GM19452 (cell line): ENCODE measurements around the gene ST6GALNAC3.

Source experiments
- ATAC-seq: cut with Tn5 transposase; IDR thresholded peaks from one replicate; pipeline ENCODE4 v1.9.1; 2021; ENCODE audit not compliant: unreplicated experiment

ST6GALNAC3 gene

DNA sequence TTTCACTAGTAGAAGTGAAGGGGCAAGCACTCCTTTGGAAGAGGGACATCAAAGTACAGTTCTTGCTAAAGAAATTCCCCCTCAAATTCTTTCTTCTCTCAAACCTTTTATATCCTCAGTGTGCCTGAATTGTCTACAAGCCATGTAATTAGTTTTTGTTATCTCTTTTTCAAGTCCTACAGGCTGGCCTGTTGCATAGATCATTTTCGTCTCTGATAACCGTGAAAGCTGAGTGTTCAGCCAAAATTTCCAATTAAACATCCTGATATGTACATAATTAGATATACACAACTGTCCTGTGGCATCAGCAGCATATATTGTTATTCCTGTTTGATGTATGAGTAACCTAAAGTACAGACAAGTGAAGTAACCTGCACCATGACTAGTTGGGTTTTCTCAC, 417.2 kb downstream of the ST6GALNAC3 start:
- no peak for ATAC-seq

- no peak for ATAC-seq
Measured at GRCh38 chr1:76492752-76493430, 418.3 kb downstream of the ST6GALNAC3 start.

- peak; percentile 81 for ATAC-seq
Measured at GRCh38 chr1:76494807-76495206, 420.3 kb downstream of the ST6GALNAC3 start.

- no peak for ATAC-seq
Measured at GRCh38 chr1:76496871-76497270, 422.3 kb downstream of the ST6GALNAC3 start.

DNA sequence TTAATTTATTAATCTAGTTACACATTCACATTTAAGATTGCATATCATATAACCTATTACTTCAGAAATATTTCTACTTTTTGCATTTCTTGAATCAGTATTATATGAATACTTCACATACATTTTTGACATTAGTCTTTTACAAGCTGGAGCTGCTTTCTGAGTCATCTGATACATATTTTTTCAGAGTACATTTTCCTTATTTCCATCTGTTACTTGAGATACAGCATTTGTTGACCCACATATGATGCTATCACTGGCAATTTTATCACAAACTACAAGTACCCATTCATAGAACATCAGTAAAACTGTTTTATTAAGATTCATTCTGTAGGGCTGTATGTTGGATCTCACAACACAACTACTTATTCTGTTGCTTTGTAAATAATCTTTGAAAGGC, 425.6 kb downstream of the ST6GALNAC3 start:
- no peak for ATAC-seq

GRCh38 chr1:76501136-76501535, 426.6 kb downstream of the ST6GALNAC3 start:
- ATAC-seq, result no peak

- ATAC-seq, result no peak
Measured at GRCh38 chr1:76501586-76502219, 427.2 kb downstream of the ST6GALNAC3 start.

DNA sequence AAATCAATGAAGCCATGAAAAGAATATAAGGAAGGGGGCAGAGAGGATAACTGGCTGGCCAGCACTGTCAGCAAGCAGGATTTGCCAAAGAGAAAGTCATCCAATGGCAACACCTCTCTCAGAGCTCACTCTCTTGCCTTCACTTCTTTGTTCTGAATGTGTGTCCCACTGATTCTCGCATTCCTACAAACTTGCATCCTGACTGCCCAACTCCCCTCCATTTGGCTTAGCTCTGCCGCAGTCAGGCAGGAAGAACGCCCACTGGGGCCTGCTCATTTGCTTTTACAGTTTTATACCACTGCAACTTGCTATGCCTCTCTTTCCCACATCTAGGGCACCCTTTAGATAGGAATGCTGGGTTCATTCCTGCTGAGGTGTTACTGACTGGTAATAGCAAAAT, 428.6 kb downstream of the ST6GALNAC3 start:
- ATAC-seq, result no peak

DNA sequence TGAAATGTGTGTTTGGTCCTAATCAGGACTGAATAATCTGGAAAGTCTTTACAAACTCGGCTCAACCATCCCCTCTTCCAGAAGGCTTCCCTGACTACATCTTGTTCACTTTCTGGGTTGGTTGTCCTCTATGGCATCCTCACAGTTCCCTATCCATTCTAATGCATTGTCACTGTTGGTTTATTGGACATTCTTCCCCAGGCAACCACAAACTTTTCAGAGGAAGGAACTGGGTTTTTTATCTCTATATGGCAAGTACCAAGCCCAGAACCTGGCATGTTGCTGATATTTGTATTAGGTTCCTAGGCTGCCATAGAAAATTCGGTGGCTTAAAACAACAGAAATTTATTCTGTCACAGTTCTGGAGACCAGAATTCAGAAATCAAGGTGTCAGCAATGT, 429.2 kb downstream of the ST6GALNAC3 start:
- no peak for ATAC-seq

GRCh38 chr1:76507376-76507775, 432.8 kb downstream of the ST6GALNAC3 start:
- no peak for ATAC-seq

- ATAC-seq, result no peak
Measured at GRCh38 chr1:76508871-76509270, 434.3 kb downstream of the ST6GALNAC3 start.

- ATAC-seq, result no peak
Measured at GRCh38 chr1:76510672-76511557, 436.4 kb downstream of the ST6GALNAC3 start.

DNA sequence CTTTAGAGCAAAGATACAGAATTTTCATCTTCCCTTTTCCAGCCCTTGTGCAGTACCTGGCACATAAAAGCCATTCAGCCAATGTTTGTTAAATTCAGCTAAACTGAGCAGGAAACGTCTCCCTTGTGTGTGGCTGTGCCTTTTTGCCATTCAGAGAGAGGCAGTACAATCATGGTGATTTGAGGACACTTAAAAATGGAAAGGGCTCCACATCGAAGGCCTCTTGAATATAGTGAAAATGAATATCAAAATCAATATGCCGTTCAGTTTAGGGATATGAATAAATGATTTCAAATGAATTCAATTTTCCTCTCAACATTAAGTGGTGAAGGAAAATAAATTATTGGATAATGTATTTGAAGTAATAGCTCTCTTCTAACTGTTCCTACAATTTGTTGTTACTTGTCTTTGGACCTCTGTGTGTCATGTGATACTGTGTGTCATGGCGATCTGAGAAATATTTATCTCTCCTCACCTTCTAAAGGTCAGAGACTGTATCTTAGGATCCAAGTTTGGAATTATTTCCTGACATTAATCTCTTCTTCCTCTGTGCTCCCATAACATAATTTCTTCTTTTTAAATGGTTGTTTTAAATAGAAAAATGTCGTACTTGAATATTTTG, 437.1 kb downstream of the ST6GALNAC3 start:
- no peak for ATAC-seq

GRCh38 chr1:76530953-76531352, 456.4 kb downstream of the ST6GALNAC3 start:
- ATAC-seq, result no peak

GRCh38 chr1:76541618-76542017, 467.1 kb downstream of the ST6GALNAC3 start:
- ATAC-seq, result no peak

DNA sequence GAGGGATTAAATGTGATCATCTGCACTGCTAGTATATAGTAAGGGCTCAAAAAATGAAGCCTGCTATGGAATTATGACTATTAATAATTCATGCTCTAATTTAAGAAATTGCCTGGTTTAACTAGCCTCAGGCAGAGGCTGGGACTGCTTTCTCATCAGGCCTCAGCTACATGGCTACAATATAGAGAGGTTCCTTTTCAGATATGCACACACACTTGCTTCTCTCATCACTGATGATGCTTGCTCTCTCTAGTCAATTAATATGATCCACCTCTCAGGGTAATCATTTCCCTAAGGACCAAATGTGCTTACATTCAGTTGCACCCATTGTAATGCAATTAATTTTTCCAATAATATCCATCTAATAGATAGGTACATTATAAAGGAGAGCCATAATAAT, 467.8 kb downstream of the ST6GALNAC3 start:
- no peak for ATAC-seq

GRCh38 chr1:76543495-76543894, 468.9 kb downstream of the ST6GALNAC3 start:
- ATAC-seq, result no peak

DNA sequence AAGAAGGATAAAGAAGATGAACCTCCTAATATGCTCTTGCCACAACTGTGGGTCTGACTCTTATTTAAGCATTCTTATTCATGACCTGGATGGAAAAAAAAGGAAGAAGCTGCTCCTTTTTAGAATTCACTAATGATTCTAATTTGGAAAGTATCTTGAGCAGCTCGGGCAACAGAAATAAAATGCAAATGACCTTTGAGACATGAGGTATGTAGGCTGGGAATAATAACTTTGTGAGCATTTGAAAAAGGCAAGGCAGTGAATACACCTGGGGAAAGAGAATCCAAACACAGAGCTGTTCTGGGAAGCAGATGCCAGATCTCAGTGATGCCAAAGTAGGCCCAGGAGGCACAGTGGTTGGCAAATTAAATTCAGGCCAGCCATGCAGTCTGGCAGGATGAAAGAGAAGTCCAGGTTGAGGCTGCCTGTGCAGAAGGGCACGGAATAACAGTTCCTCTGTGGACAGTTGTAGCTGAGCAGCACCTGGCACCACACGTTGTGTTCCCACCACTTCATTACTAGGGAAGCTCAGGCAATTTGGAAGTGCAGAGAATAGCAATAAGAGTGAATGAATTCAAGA, 471.9 kb downstream of the ST6GALNAC3 start:
- no peak for ATAC-seq

DNA sequence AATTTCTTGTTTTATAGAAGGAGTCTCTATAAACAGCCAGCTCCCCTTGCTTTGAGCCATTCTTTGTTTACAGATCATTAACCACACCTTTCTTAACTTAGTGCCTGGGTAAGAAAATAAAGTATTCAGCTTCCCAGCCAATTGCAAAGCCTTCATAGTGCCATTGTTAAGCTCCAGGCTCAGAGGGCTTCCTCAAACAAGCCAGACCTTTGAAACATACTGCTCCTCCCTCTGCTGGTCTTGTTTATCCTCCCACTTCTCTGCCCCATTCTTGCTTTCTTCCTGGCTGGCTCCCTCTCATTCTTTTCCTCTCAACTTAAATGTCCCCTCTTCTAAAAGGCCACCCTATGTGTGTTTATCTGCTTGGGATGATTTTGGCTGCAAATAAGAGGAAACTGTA, 473.4 kb downstream of the ST6GALNAC3 start:
- no peak for ATAC-seq

GRCh38 chr1:76548513-76549100, 474.1 kb downstream of the ST6GALNAC3 start:
- ATAC-seq, result no peak

- no peak for ATAC-seq
Measured at GRCh38 chr1:76554283-76554682, 479.7 kb downstream of the ST6GALNAC3 start.
